Measurements from ENCODE around the gene NT5C. TPM values are rescaled to one million over a fixed set of nuclear protein-coding genes. Genes with fewer than 3 reads are reported as not detected.
"Not testable (repeated sequence)": the region's sequence is repeated elsewhere in the genome, so short reads cannot be mapped to it uniquely, and the experiment has no call there.

Gene NT5C
- polyA plus RNA-seq, 4 donors = 48.6 to 169 (median 111) TPM

GRCh38 chr17:75130059-75130631 lies 1.4 kb downstream of the NT5C start:
- Histone ChIP-seq H3K4me3 (ENCODE audit: low read depth in 1 of 3, low read length in 3 of 3) (peak overlapping the region in 2 of 3 donors; percentile 87 to 92), H3K36me3 (ENCODE audit: control insufficient read depth in 3 of 3, insufficient read depth in 2 of 3, low read depth in 1 of 3, low read length in 3 of 3) (peaks cover 0 to 46% (median 3%) of the 10 kb centered on the region in 3 donors), H3K27me3 (ENCODE audit: control insufficient read depth in 3 of 3, insufficient read depth in 3 of 3, low read length in 3 of 3) (no peaks in the 10 kb centered on the region), H3K4me1 (ENCODE audit: control insufficient read depth in 3 of 3, insufficient read depth in 2 of 3, low read depth in 1 of 3, low read length in 2 of 3) (peaks cover 0 to 18% (median 3%) of the 10 kb centered on the region in 3 donors), H3K27ac (ENCODE audit: low read depth in 1 of 3, low read length in 2 of 3) (peak overlapping the region in 2 of 3 donors; percentile 85), H3K9me3 (ENCODE audit: control insufficient read depth in 2 of 2, insufficient read depth in 1 of 2, low read depth in 1 of 2, low read length in 1 of 2) (no peaks in the 10 kb centered on the region)
- DNase-seq = no peak
- WGBS, 3 donors = 70 to 78% (median 71%) methylated on average over 23 to 24 of the region's 24 CpGs
- no peak for FAIRE-seq

GRCh38 chr17:75129576-75129975 lies 2.0 kb downstream of the NT5C start:
- WGBS, 3 donors = 87 to 90% (median 90%) methylated on average over 9 of the region's 9 CpGs
- DNase-seq (no peak), FAIRE-seq (no peak)
- H3K36me3 ChIP-seq (ENCODE audit: control insufficient read depth in 3 of 3, insufficient read depth in 2 of 3, low read depth in 1 of 3, low read length in 3 of 3) = peaks cover 0 to 48% (median 3%) of the 10 kb centered on the region in 3 donors
- no peak overlapping the region for H3K4me3 ChIP-seq (ENCODE audit: low read depth in 1 of 3, low read length in 3 of 3)
- H3K4me1 ChIP-seq (ENCODE audit: control insufficient read depth in 3 of 3, insufficient read depth in 2 of 3, low read depth in 1 of 3, low read length in 2 of 3) = peaks cover 0 to 24% (median 6%) of the 10 kb centered on the region in 3 donors
- H3K27me3 ChIP-seq (ENCODE audit: control insufficient read depth in 3 of 3, insufficient read depth in 3 of 3, low read length in 3 of 3) = no peaks in the 10 kb centered on the region
- no peak overlapping the region for H3K27ac ChIP-seq (ENCODE audit: low read depth in 1 of 3, low read length in 2 of 3)
- H3K9me3 ChIP-seq (ENCODE audit: control insufficient read depth in 2 of 2, insufficient read depth in 1 of 2, low read depth in 1 of 2, low read length in 1 of 2) = no peaks in the 10 kb centered on the region

- Histone ChIP-seq H3K4me3 (ENCODE audit: low read depth in 1 of 3, low read length in 3 of 3) (no peak overlapping the region), H3K36me3 (ENCODE audit: control insufficient read depth in 3 of 3, insufficient read depth in 2 of 3, low read depth in 1 of 3, low read length in 3 of 3) (peaks cover 0 to 48% (median 3%) of the 10 kb centered on the region in 3 donors), H3K27me3 (ENCODE audit: control insufficient read depth in 3 of 3, insufficient read depth in 3 of 3, low read length in 3 of 3) (no peaks in the 10 kb centered on the region), H3K27ac (ENCODE audit: low read depth in 1 of 3, low read length in 2 of 3) (peak overlapping the region in 1 of 3 donors; percentile 24), H3K9me3 (ENCODE audit: control insufficient read depth in 2 of 2, insufficient read depth in 1 of 2, low read depth in 1 of 2, low read length in 1 of 2) (no peaks in the 10 kb centered on the region), H3K4me1 (ENCODE audit: control insufficient read depth in 3 of 3, insufficient read depth in 2 of 3, low read depth in 1 of 3, low read length in 2 of 3) (peaks cover 0 to 30% (median 6%) of the 10 kb centered on the region in 3 donors)
- FAIRE-seq = no peak
- WGBS, 3 donors = 89 to 90% (median 89%) methylated on average over 29 to 33 of the region's 33 CpGs
- DNase-seq = no peak
Observed at GRCh38 chr17:75128694-75129505, 2.6 kb downstream of the NT5C start.

DNA sequence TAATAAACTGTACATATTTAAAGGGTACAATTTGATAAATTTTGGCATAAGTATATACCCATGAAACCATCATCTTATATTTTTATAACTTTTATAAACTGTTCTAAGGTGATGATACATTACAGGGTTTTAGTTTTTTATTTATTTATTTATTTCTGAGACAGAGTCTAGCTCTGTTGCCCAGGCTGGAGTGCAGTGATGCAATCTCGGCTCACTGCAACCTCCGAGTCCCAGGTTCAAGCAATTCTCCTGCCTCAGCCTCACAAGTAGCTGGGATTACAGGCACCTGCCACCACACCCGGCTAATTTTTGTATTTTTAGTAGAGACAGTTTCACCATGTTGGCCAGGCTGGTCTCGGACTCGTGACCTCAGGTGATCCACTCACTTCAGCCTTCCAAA lies 3.6 kb downstream of the NT5C start:
- 74 to 85% (median 85%) methylated on average over 5 of the region's 5 CpGs for WGBS, 3 donors
- Histone ChIP-seq H3K4me1 (ENCODE audit: control insufficient read depth in 3 of 3, insufficient read depth in 2 of 3, low read depth in 1 of 3, low read length in 2 of 3) (peaks cover 0 to 34% (median 6%) of the 10 kb centered on the region in 3 donors), H3K36me3 (ENCODE audit: control insufficient read depth in 3 of 3, insufficient read depth in 2 of 3, low read depth in 1 of 3, low read length in 3 of 3) (peaks cover 0 to 51% (median 3%) of the 10 kb centered on the region in 3 donors)
- not testable (repeated sequence) for H3K4me3 ChIP-seq (ENCODE audit: low read depth in 1 of 3, low read length in 3 of 3); DNase-seq; H3K27ac ChIP-seq (ENCODE audit: low read depth in 1 of 3, low read length in 2 of 3); FAIRE-seq; H3K9me3 ChIP-seq (ENCODE audit: control insufficient read depth in 2 of 2, insufficient read depth in 1 of 2, low read depth in 1 of 2, low read length in 1 of 2); H3K27me3 ChIP-seq (ENCODE audit: control insufficient read depth in 3 of 3, insufficient read depth in 3 of 3, low read length in 3 of 3)

- H3K4me3 ChIP-seq (ENCODE audit: low read depth in 1 of 3, low read length in 3 of 3) = no peak overlapping the region
- H3K4me1 ChIP-seq (ENCODE audit: control insufficient read depth in 3 of 3, insufficient read depth in 2 of 3, low read depth in 1 of 3, low read length in 2 of 3) = peaks cover 0 to 33% (median 6%) of the 10 kb centered on the region in 3 donors
- FAIRE-seq (no peak), DNase-seq (no peak)
- no peak overlapping the region for H3K27ac ChIP-seq (ENCODE audit: low read depth in 1 of 3, low read length in 2 of 3)
- no peaks in the 10 kb centered on the region for H3K27me3 ChIP-seq (ENCODE audit: control insufficient read depth in 3 of 3, insufficient read depth in 3 of 3, low read length in 3 of 3)
- WGBS, 3 donors = 86 to 94% (median 92%) methylated on average over 8 of the region's 8 CpGs
- no peaks in the 10 kb centered on the region for H3K9me3 ChIP-seq (ENCODE audit: control insufficient read depth in 2 of 2, insufficient read depth in 1 of 2, low read depth in 1 of 2, low read length in 1 of 2)
- peaks cover 0 to 51% (median 3%) of the 10 kb centered on the region in 3 donors for H3K36me3 ChIP-seq (ENCODE audit: control insufficient read depth in 3 of 3, insufficient read depth in 2 of 3, low read depth in 1 of 3, low read length in 3 of 3)
Observed at GRCh38 chr17:75126954-75127353, 4.6 kb downstream of the NT5C start.

DNA sequence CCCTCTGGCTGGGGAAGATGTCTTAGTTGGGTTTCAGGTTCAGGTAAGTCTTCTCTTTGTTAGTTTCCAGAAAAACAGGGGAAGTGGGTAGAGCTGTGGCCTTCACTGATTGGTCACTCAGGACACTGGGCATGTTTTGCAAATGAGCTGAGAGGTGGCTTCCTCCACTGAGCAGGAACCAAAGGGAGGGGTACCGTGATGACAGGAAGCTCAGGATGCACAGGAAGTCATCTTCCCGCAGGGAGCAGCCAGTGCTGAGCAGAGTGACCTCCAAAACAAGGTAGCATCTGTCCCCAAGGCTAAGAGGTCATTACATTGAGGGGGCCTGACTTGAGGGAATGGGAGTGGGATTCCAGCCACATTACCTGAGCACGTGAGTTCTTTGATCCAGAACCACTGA lies 5.6 kb downstream of the NT5C start:
- DNase-seq = no peak
- 50 to 83% (median 64%) methylated on average over 3 of the region's 3 CpGs for WGBS, 3 donors
- H3K4me1 ChIP-seq (ENCODE audit: control insufficient read depth in 3 of 3, insufficient read depth in 2 of 3, low read depth in 1 of 3, low read length in 2 of 3) = peaks cover 0 to 31% (median 6%) of the 10 kb centered on the region in 3 donors
- H3K36me3 ChIP-seq (ENCODE audit: control insufficient read depth in 3 of 3, insufficient read depth in 2 of 3, low read depth in 1 of 3, low read length in 3 of 3) = peaks cover 0 to 54% (median 3%) of the 10 kb centered on the region in 3 donors
- no peak for FAIRE-seq
- no peaks in the 10 kb centered on the region for H3K27me3 ChIP-seq (ENCODE audit: control insufficient read depth in 3 of 3, insufficient read depth in 3 of 3, low read length in 3 of 3)
- H3K27ac ChIP-seq (ENCODE audit: low read depth in 1 of 3, low read length in 2 of 3) = no peak overlapping the region
- H3K4me3 ChIP-seq (ENCODE audit: low read depth in 1 of 3, low read length in 3 of 3) = no peak overlapping the region
- H3K9me3 ChIP-seq (ENCODE audit: control insufficient read depth in 2 of 2, insufficient read depth in 1 of 2, low read depth in 1 of 2, low read length in 1 of 2) = no peaks in the 10 kb centered on the region

DNA sequence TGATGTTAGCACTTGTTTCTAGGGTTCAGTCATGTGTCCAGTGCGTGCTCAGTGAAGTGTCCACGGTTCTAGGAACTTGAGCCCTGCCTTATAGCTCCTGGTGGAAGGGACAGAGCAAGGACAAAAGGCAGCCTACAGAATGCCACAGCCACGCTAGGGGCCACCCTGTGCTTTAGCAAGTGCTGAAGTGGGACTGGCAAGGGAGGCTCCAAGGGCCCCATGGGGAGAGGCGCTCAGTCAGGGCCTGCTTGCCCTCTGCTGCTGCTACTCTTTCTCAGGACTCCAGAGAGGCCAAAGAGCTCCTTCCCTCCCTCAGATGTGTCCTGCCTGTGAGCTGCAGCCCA lies 6.8 kb downstream of the NT5C start:
- WGBS, 3 donors = 42 to 80% (median 57%) methylated on average over 4 of the region's 4 CpGs
- Histone ChIP-seq H3K9me3 (ENCODE audit: control insufficient read depth in 2 of 2, insufficient read depth in 1 of 2, low read depth in 1 of 2, low read length in 1 of 2) (no peaks in the 10 kb centered on the region), H3K27ac (ENCODE audit: low read depth in 1 of 3, low read length in 2 of 3) (peak overlapping the region; percentile 96 to 98 (median 96)), H3K27me3 (ENCODE audit: control insufficient read depth in 3 of 3, insufficient read depth in 3 of 3, low read length in 3 of 3) (no peaks in the 10 kb centered on the region), H3K4me3 (ENCODE audit: low read depth in 1 of 3, low read length in 3 of 3) (peak overlapping the region in 1 of 3 donors; percentile 6), H3K36me3 (ENCODE audit: control insufficient read depth in 3 of 3, insufficient read depth in 2 of 3, low read depth in 1 of 3, low read length in 3 of 3) (peaks cover 0 to 50% (median 3%) of the 10 kb centered on the region in 3 donors), H3K4me1 (ENCODE audit: control insufficient read depth in 3 of 3, insufficient read depth in 2 of 3, low read depth in 1 of 3, low read length in 2 of 3) (peaks cover 0 to 23% (median 6%) of the 10 kb centered on the region in 3 donors)
- FAIRE-seq (no peak), DNase-seq (no peak)

- Histone ChIP-seq H3K27me3 (ENCODE audit: control insufficient read depth in 3 of 3, insufficient read depth in 3 of 3, low read length in 3 of 3) (no peaks in the 10 kb centered on the region), H3K4me3 (ENCODE audit: low read depth in 1 of 3, low read length in 3 of 3) (peak overlapping the region in 1 of 3 donors; percentile 6)
- 21 to 47% (median 32%) methylated on average over 19 of the region's 19 CpGs for WGBS, 3 donors
Observed at GRCh38 chr17:75124041-75124818, 7.3 kb downstream of the NT5C start.

More at GRCh38 chr17:75124041-75124818, 7.3 kb downstream of the NT5C start:
- H3K9me3 ChIP-seq (ENCODE audit: control insufficient read depth in 2 of 2, insufficient read depth in 1 of 2, low read depth in 1 of 2, low read length in 1 of 2) = no peaks in the 10 kb centered on the region
- H3K36me3 ChIP-seq (ENCODE audit: control insufficient read depth in 3 of 3, insufficient read depth in 2 of 3, low read depth in 1 of 3, low read length in 3 of 3) = peaks cover 0 to 46% (median 1%) of the 10 kb centered on the region in 3 donors
- peaks cover 0 to 24% (median 6%) of the 10 kb centered on the region in 3 donors for H3K4me1 ChIP-seq (ENCODE audit: control insufficient read depth in 3 of 3, insufficient read depth in 2 of 3, low read depth in 1 of 3, low read length in 2 of 3)
- FAIRE-seq (no peak), DNase-seq (peak; percentile 97 to 99)
- peak overlapping the region; percentile 96 to 98 (median 96) for H3K27ac ChIP-seq (ENCODE audit: low read depth in 1 of 3, low read length in 2 of 3)

All from small intestine (tissue), 7 donors.